ENCODE data around the gene CLBA1. TPM values are rescaled to one million over a fixed set of nuclear protein-coding genes. Genes with fewer than 3 reads are reported as not detected.

Gene CLBA1
- total RNA-seq, 1 experiment from 2014 or later: 14.3 TPM

- intact Hi-C loops (cut with micrococcal nuclease; ENCODE audit: unreplicated experiment): no loop called here
Observed at GRCh38 chr14:104967386-104968152, 18.0 kb upstream of the CLBA1 start.

GRCh38 chr14:104968153-104968527 is 17.4 kb upstream of the CLBA1 start:
- TF ChIP-seq EZH2 (IDR thresholded peaks at IDR 0.05; ENCODE audit: borderline replicate concordance, low read depth, low read length, poor library complexity, severe bottlenecking): no peak
- TF ChIP-seq, protein P1, sequence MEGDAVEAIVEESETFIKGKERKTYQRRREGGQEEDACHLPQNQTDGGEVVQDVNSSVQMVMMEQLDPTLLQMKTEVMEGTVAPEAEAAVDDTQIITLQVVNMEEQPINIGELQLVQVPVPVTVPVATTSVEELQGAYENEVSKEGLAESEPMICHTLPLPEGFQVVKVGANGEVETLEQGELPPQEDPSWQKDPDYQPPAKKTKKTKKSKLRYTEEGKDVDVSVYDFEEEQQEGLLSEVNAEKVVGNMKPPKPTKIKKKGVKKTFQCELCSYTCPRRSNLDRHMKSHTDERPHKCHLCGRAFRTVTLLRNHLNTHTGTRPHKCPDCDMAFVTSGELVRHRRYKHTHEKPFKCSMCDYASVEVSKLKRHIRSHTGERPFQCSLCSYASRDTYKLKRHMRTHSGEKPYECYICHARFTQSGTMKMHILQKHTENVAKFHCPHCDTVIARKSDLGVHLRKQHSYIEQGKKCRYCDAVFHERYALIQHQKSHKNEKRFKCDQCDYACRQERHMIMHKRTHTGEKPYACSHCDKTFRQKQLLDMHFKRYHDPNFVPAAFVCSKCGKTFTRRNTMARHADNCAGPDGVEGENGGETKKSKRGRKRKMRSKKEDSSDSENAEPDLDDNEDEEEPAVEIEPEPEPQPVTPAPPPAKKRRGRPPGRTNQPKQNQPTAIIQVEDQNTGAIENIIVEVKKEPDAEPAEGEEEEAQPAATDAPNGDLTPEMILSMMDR (conservative IDR thresholded peaks at IDR 0.05; ENCODE audit: low read depth, low read length): no peak
- Histone ChIP-seq H3K27me3 (replicated peaks; ENCODE audit: insufficient read depth, low read depth, low read length, poor library complexity) (no peaks in the 10 kb centered on the region), H3K4me1 (ENCODE audit: insufficient read depth, low read length, poor library complexity, severe bottlenecking) (peaks cover 12% of the 10 kb centered on the region), H3K4me3 (ENCODE audit: low read depth, low read length, poor library complexity, severe bottlenecking) (no peak overlapping the region), H3K27ac (ENCODE audit: low read depth, low read length, poor library complexity, severe bottlenecking) (no peak overlapping the region), H3K9me3 (ENCODE audit: low read depth, low read length, poor library complexity, severe bottlenecking) (no peaks in the 10 kb centered on the region), H3K36me3 (ENCODE audit: insufficient read depth, low read length, poor library complexity, severe bottlenecking) (no peaks in the 10 kb centered on the region)
- ChIA-PET POLR2A (ENCODE audit: low non-redundant PET) (no interaction called here), CTCF (no interaction called here)
- intact Hi-C loops (cut with micrococcal nuclease; ENCODE audit: unreplicated experiment): no loop called here
- DNase-seq (ENCODE audit: low spot score): peak; percentile 60
- no TSS peak for BruUV-seq (replicated peaks)

More at GRCh38 chr14:104967386-104968152, 18.0 kb upstream of the CLBA1 start:
- Histone ChIP-seq H3K27me3 (replicated peaks; ENCODE audit: insufficient read depth, low read depth, low read length, poor library complexity) (no peaks in the 10 kb centered on the region), H3K9me3 (ENCODE audit: low read depth, low read length, poor library complexity, severe bottlenecking) (no peaks in the 10 kb centered on the region), H3K4me1 (ENCODE audit: insufficient read depth, low read length, poor library complexity, severe bottlenecking) (peaks cover 12% of the 10 kb centered on the region), H3K27ac (ENCODE audit: low read depth, low read length, poor library complexity, severe bottlenecking) (no peak overlapping the region), H3K4me3 (ENCODE audit: low read depth, low read length, poor library complexity, severe bottlenecking) (no peak overlapping the region), H3K36me3 (ENCODE audit: insufficient read depth, low read length, poor library complexity, severe bottlenecking) (no peaks in the 10 kb centered on the region)
- TF ChIP-seq, protein P1 (conservative IDR thresholded peaks at IDR 0.05; ENCODE audit: low read depth, low read length): no peak
- TF ChIP-seq EZH2 (IDR thresholded peaks at IDR 0.05; ENCODE audit: borderline replicate concordance, low read depth, low read length, poor library complexity, severe bottlenecking): no peak
- POLR2A ChIA-PET (ENCODE audit: low non-redundant PET): no interaction called here
- DNase-seq (ENCODE audit: low spot score): no peak
- BruUV-seq (replicated peaks): no TSS peak
- CTCF ChIA-PET: no interaction called here

DNA sequence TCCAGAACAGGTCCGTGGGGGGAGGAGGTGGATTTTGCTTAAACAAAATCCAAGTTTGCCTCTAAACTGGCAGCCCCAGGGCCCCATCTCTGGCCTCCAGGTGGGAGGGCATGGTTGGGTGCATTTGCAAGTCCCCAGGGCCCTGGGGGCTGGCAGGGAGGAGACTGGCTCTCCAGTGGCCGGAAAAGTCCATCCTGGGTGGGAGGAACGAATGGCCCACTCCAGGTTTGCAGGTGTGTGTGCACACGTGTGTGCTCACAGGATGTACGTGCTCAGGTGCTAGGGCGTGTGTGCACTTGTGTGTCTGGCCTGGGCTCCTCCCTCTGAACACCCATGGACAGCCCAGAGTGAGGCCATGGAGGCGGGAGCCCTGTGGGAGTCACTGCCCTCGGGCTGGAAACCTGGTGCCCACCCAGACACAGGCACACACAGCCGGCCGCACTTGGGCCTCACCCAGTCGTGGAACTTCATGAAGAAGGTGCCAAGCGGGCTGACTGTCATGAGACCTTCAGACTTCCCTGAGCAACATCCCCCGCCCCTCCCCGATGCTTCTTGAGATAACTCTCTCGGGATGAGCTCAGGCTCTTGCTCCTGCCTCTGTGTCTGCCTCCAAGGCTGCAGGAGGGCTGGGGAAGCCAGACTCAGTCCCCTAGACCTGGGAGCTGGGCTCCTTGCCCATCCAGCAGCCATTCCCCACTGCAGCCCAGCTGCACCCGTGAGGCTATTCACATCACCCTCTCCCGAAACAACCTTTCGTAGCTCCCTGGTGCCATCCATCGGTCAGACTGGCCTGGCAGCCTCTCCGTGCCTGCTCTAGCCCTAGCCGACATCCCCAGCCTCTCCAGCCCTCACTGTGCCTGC is 16.8 kb upstream of the CLBA1 start:
- intact Hi-C loops (cut with micrococcal nuclease; ENCODE audit: unreplicated experiment): no loop called here
- no TSS peak for BruUV-seq (replicated peaks)
- H3K4me3 ChIP-seq (ENCODE audit: low read depth, low read length, poor library complexity, severe bottlenecking): no peak overlapping the region
- ChIA-PET POLR2A (ENCODE audit: low non-redundant PET) (no interaction called here), CTCF (no interaction called here)
- H3K27ac ChIP-seq (ENCODE audit: low read depth, low read length, poor library complexity, severe bottlenecking): no peak overlapping the region
- peak; percentile 36 for DNase-seq (ENCODE audit: low spot score)
- no peak for TF ChIP-seq EZH2 (IDR thresholded peaks at IDR 0.05; ENCODE audit: borderline replicate concordance, low read depth, low read length, poor library complexity, severe bottlenecking)
- TF ChIP-seq, protein P1 (conservative IDR thresholded peaks at IDR 0.05; ENCODE audit: low read depth, low read length): no peak
- H3K36me3 ChIP-seq (ENCODE audit: insufficient read depth, low read length, poor library complexity, severe bottlenecking): no peaks in the 10 kb centered on the region
- H3K27me3 ChIP-seq (replicated peaks; ENCODE audit: insufficient read depth, low read depth, low read length, poor library complexity): no peaks in the 10 kb centered on the region
- no peaks in the 10 kb centered on the region for H3K9me3 ChIP-seq (ENCODE audit: low read depth, low read length, poor library complexity, severe bottlenecking)
- peaks cover 17% of the 10 kb centered on the region for H3K4me1 ChIP-seq (ENCODE audit: insufficient read depth, low read length, poor library complexity, severe bottlenecking)

Data from A673 (cell line).